ENCODE results near the gene EFNA5.

DNA sequence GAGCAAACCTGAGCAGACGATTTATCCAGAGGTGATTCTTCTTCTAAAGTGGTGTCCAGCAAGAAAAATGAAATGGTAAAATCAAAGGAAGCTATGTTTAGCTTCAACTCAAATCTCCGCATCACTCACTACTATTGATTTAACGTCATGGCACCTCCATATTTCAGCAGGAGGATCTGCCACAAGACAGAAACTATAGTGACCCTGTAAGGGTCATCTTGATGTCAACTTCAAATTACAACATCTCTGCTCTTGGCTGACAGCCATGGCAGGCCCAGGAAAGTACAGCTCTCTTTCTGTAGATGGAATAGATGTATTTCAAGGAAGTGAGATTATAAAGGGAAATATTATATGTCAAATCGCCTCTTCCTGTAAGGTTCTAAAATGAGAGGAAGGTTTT is 10.1 kb upstream of the EFNA5 start:
- no peak for TF ChIP-seq GATA2 (IDR thresholded peaks at IDR 0.05; ENCODE audit: low read depth, low read length)
- TF ChIP-seq GATA3 (IDR thresholded peaks at IDR 0.05; ENCODE audit: low read depth, low read length): no peak

Measured in SH-SY5Y (cell line).